HG03575 (cell line): ENCODE data around the gene ZFAND3.
A peak's percentile ranks its signal among the peaks of the same experiment; 100 is the strongest.

ENCODE experiments used
- ATAC-seq: cut with Tn5 transposase; IDR thresholded peaks from one replicate; pipeline ENCODE4 v1.9.1; 2021; ENCODE audit not compliant: unreplicated experiment, insufficient number of reproducible peaks, low FRiP score; ENCODE audit errors: extremely low read depth

ZFAND3 gene

DNA sequence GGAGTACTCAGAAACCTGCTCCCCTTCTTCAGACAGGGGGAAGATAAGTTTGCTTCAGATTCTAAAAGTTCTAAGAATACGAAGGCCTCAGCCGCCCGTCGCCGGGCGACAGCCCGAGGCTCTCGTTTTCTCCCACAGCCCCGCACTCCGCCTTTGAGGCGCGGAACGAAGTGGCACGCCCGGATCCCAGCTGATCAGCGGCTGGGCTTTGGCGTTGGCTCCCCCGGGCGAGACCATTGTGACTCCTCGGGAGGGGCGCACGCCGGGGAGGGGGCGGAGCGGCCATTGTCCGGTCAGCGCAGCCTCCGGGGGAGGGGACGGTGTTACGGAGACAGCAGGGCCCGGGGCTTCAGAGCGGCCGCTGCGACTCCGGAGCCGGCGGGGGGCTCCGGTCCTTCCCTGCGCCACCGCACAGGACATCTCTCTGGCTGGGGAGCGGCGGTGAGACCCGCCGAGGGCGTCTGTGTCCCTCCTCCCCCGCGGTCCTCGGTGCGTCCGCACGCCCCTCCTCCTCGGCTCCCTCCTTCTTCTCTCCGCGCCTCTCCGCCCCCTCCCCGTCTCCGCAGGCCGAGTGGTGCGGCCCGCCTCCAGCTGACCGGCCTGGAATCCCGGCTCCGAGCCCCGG, at the start of gene ZFAND3:
Gene ZFAND3, plus strand, starts transcription at position 551 of the 625 bp plus-strand sequence. CDS start 219 bp downstream, outside the sequence.
- peak; percentile 44 for ATAC-seq

GRCh38 chr6:37774028-37774680, 45.4 kb upstream of the ZFAND3 start:
- ATAC-seq = no peak

- ATAC-seq = no peak
Observed at GRCh38 chr6:37776566-37776965, 43.0 kb upstream of the ZFAND3 start.

DNA sequence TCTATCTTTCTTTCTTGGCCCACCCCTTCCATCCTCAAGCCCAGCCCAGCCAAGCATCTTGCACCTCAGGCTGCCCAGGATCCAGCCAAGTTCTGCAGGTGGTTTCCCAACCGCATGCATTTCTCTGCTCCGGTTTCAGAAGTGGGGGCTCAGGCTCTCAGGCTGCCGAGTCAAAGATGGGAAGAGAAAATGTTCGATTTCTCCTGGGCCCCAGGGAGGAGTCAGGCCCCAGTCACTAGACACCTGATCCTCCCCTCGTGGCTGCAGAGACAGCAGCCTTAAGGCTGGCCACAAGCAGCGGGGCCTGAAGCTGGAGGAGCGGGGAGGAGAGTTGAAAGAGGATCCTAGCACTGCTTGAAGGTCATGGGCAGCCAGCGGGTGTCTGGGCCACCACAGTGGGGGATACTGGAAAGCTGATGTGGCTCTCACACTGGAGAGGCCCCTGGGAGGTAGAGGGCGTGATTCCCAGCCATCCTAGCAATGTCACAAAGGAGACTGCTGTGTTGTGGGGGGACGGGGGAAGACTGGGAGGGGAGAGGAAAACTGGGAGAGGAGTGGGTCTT, 42.2 kb upstream of the ZFAND3 start:
- ATAC-seq = no peak

DNA sequence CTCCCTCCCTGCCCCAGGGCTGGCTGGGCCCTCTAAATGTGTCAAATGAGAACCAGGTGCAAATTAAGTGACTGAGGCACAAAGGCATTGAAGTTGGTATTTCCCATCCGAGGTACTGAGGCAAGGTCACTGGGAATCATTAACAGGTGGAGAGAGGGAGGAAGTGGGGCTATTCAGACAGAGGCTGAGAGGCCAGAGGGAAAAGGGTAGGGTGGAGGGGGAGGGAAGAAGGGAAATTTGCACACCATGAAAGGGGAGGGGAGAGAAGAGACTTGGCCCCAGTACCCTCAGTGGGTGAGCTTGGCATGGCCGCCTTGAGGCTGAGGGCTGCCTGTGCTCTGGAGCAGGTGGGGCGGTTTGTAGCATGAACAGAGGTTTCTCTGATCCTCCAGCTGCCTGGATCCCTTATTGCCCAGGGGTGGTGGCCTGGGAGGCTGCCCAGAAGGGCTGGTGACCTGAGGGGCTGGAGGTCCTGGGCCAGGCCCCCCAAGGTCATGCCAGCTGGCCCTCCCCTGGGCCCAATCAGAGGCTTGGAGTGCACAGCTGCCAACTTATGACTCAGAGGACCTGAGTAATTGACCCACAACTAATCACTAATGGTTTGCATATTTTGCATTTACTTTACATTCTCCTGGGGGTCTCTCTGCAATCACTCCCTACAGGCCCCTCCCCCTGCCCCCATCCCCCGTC, 40.3 kb upstream of the ZFAND3 start:
- no peak for ATAC-seq

- ATAC-seq = no peak
Observed at GRCh38 chr6:37779902-37780628, 39.5 kb upstream of the ZFAND3 start.

- no peak for ATAC-seq
Observed at GRCh38 chr6:37781788-37782187, 37.7 kb upstream of the ZFAND3 start.

DNA sequence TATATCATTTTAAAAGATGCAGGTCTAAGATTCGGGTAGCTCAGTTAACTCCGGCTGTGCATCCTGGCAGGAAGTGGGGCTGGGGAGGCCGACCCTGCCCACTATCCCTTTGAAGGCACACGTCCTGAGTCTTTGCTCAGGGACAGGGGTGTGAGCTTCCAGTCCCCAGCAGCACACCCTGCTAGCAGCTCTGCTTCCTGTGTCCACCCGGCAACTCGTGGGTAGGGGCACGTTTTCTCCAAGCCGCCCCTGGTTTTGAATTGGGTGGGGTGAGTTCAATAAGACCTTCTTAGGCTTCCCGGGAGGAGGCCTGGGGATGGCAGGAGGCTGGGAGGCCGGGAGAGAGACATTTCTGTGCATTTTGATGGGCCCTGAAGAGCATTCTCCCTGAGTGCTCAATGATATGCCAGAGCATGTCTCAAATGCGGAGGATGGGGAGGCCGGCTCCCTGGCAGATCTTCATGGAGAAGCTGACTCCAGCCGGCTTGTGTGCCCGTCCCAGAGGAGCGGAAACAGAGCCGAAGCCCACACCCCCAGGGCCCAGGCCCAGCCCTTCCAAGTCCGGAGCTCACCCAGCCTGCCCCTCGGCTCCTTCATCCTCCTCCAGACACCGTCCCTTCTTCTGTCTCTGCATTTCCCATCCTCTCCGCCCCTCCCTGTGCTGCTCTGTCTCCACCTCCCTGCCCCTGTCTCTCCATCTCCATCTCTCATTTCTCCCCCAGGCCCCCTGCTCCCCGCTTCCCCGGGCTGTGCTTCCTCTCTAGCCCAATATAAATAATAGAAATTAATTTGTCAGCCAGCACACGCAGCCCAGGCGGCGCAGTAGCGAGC, 36.3 kb upstream of the ZFAND3 start:
- no peak for ATAC-seq

- ATAC-seq = no peak
Observed at GRCh38 chr6:37783856-37784584, 35.5 kb upstream of the ZFAND3 start.

DNA sequence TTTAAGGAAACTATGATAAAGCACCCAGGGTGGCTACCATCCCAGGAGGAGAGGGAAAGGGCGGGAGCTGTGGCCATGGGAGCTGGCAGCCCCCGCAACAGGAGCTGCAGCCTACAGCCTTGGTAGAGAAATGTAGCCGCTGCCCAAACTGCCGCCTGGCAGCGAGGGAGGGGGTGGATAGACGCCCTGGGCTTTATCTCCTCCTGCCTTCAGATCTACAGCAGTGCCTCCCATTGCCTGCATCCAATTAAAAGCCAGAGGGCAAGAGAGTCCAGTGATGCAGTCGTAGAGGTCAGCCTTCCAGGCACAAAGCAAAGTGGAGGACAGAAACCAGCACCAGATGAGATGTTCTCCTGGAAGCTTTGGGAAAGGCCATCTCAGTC, 35.0 kb upstream of the ZFAND3 start:
- no peak for ATAC-seq

- no peak for ATAC-seq
Observed at GRCh38 chr6:37785002-37785662, 34.4 kb upstream of the ZFAND3 start.

GRCh38 chr6:37785663-37786270, 33.8 kb upstream of the ZFAND3 start:
- ATAC-seq = no peak

- ATAC-seq = no peak
Observed at GRCh38 chr6:37787216-37787615, 32.3 kb upstream of the ZFAND3 start.

- no peak for ATAC-seq
Observed at GRCh38 chr6:37788259-37788658, 31.3 kb upstream of the ZFAND3 start.

- ATAC-seq = peak; percentile 84
Observed at GRCh38 chr6:37791156-37791919, 28.2 kb upstream of the ZFAND3 start.

DNA sequence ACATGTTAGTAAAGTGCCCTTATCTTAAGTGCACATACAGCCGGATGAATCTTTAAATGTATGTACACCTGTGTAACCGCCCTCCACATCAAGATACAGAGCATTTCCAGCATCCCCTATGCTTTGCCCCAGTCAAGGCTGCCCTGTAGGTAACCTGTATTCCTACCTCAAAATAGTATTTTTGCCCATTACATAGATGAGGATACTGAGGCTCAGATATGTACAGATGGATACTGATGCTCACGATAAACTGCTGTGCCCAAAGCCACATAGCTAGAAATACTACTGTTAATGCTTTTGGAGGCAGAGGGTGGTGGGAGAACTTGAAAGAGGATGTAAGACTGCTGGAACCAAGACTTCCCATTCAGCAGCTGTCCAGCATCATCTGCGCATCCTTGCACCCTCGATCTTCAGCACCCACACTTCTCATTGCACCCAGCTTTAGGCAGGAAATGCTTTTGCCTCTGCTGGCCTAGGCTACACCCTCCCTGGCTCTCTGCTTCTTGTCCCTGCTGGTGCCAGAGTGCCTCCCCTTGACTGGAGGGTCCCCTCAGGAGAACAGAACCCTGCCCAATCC, 27.0 kb upstream of the ZFAND3 start:
- no peak for ATAC-seq
